NCI-H345 treated with DMSO at 0.1 percent for 48 hours (cell line): ENCODE data around the gene SMIM45.
A peak's percentile ranks its signal among the peaks of the same experiment; 100 is the strongest.

Source experiments
- DNase-seq: peaks from one replicate; lab custom pipeline; 2025; ENCODE audit not compliant: unreplicated experiment; lab: John Stamatoyannopoulos, UW

Gene SMIM45

GRCh38 chr22:41966607-41967240 lies 14.8 kb downstream of the SMIM45 start:
- DNase-seq, result no peak

- DNase-seq, result peak; percentile 60
Observed at GRCh38 chr22:41968601-41969000, 16.7 kb downstream of the SMIM45 start.

- DNase-seq, result no peak
Observed at GRCh38 chr22:41969110-41969646, 17.2 kb downstream of the SMIM45 start, which contains the start of gene SEPTIN3. TSS of gene SEPTIN3 (plus strand) at chr22:41969443. CDS start at chr22:41971493, 2,050 bp downstream.

GRCh38 chr22:41970601-41971000 lies 18.7 kb downstream of the SMIM45 start:
- DNase-seq, result no peak

GRCh38 chr22:41971431-41971830 lies 19.5 kb downstream of the SMIM45 start:
- DNase-seq, result no peak

GRCh38 chr22:41974691-41975290 lies 22.8 kb downstream of the SMIM45 start:
- DNase-seq, result no peak

- DNase-seq, result no peak
Observed at GRCh38 chr22:41975299-41976069, 23.5 kb downstream of the SMIM45 start.

- no peak for DNase-seq
Observed at GRCh38 chr22:41976070-41976901, 24.3 kb downstream of the SMIM45 start.

- DNase-seq, result no peak
Observed at GRCh38 chr22:41976961-41977566, 25.1 kb downstream of the SMIM45 start.

GRCh38 chr22:41978732-41979131 lies 26.8 kb downstream of the SMIM45 start:
- DNase-seq, result no peak

- DNase-seq, result no peak
Observed at GRCh38 chr22:41979423-41980250, 27.7 kb downstream of the SMIM45 start.

- no peak for DNase-seq
Observed at GRCh38 chr22:41982865-41983264, 30.9 kb downstream of the SMIM45 start.

- DNase-seq, result no peak
Observed at GRCh38 chr22:41983513-41984405, 31.8 kb downstream of the SMIM45 start.

- DNase-seq, result no peak
Observed at GRCh38 chr22:41987276-41987675, 35.3 kb downstream of the SMIM45 start.

GRCh38 chr22:41989246-41989645 lies 37.3 kb downstream of the SMIM45 start:
- DNase-seq, result no peak

- DNase-seq, result no peak
Observed at GRCh38 chr22:41991111-41991510, 39.2 kb downstream of the SMIM45 start.

- no peak for DNase-seq
Observed at GRCh38 chr22:41992496-41992895, 40.5 kb downstream of the SMIM45 start.

- DNase-seq, result no peak
Observed at GRCh38 chr22:41995211-41995610, 43.3 kb downstream of the SMIM45 start.

- no peak for DNase-seq
Observed at GRCh38 chr22:41996826-41997225, 44.9 kb downstream of the SMIM45 start.
